Coronary artery (tissue), 2 donors: Measurements from ENCODE around the gene PNPLA2.

Experiments
- DNase-seq: peaks from one replicate; pipeline ENCODE4 v3.0.0-alpha.2; 2017; ENCODE audit warnings: low spot score
- H3K27ac ChIP-seq, 2 donors: fragments of 200-600 bp; sonication (generic); one replicate each; pipeline ENCODE4 v1.5.1; 2016 to 2019
- H3K4me3 ChIP-seq: fragments of 200-600 bp; sonication (generic); 2 replicates; pipeline ENCODE4 v1.5.1; 2016; ENCODE audit warnings: mild to moderate bottlenecking, moderate library complexity
- CTCF ChIP-seq: fragments of 200-600 bp; sonication (generic); IDR thresholded peaks from one replicate; pipeline ENCODE4 v1.5.1; 2019; ENCODE audit warnings: antibody characterized with exemption

Gene PNPLA2

GRCh38 chr11:827146-827896, 8.6 kb downstream of the PNPLA2 start:
- peak overlapping the region; percentile 37 to 70 for H3K27ac ChIP-seq
- TF ChIP-seq CTCF, result no peak
- H3K4me3 ChIP-seq, result peak overlapping the region; percentile 64
- DNase-seq, result no peak

- H3K27ac ChIP-seq, result peak within 1 kb of the TSS; percentile 37 to 70
Observed at GRCh38 chr11:827897-828192, 9.1 kb downstream of the PNPLA2 start, which contains the start of gene CRACR2B. Gene CRACR2B, plus strand, starts transcription at chr11:827919. Its CDS starts 689 bp downstream, at chr11:828608.

GRCh38 chr11:828506-829175, 9.9 kb downstream of the PNPLA2 start:
- DNase-seq, result no peak
- TF ChIP-seq CTCF, result no peak
- peak overlapping the region in 1 of 2 donors; percentile 70 for H3K27ac ChIP-seq
- H3K4me3 ChIP-seq, result peak overlapping the region; percentile 69

More at GRCh38 chr11:827897-828192, 9.1 kb downstream of the PNPLA2 start, which contains the start of gene CRACR2B:
- TF ChIP-seq CTCF, result no peak
- no peak for DNase-seq
- peak within 1 kb of the TSS; percentile 69 for H3K4me3 ChIP-seq

- Histone ChIP-seq H3K27ac (peak overlapping the region in 1 of 2 donors; percentile 70), H3K4me3 (peak overlapping the region; percentile 69)
- no peak for DNase-seq
- TF ChIP-seq CTCF, result no peak
Observed at GRCh38 chr11:829176-829846, 10.6 kb downstream of the PNPLA2 start.

- H3K27ac ChIP-seq, result peak overlapping the region in 1 of 2 donors; percentile 49
- no peak for TF ChIP-seq CTCF
- peak overlapping the region; percentile 69 for H3K4me3 ChIP-seq
- DNase-seq, result no peak
Observed at GRCh38 chr11:829847-830294, 11.2 kb downstream of the PNPLA2 start.

- Histone ChIP-seq H3K4me3 (peak overlapping the region; percentile 69), H3K27ac (peak overlapping the region in 1 of 2 donors; percentile 49)
- DNase-seq, result no peak
- no peak for TF ChIP-seq CTCF
Observed at GRCh38 chr11:830295-831117, 11.8 kb downstream of the PNPLA2 start.
